IMR-90 (cell line): ENCODE measurements around the gene SSC4D. TPM values are rescaled to one million over a fixed set of nuclear protein-coding genes. Genes with fewer than 3 reads are reported as not detected.

ENCODE experiments used
- ATAC-seq: fragments of 200-7000 bp; cut with Tn5 transposase; 2 replicates; pipeline ENCODE4 v1.9.1; 2020; ENCODE audit warnings: low read depth, mild to moderate bottlenecking, moderate library complexity
- BruUV-seq: library from RNA; stranded (reverse); fragments of 400-500 nt; replicated peaks from 2 replicates; lab custom pipeline; 2021; lab: Mats Ljungman, UMichigan
- CTCF ChIA-PET: fragments of 300-600 bp; formaldehyde crosslinking; extraction: SDS; loops from one replicate; lab custom pipeline; 2021; ENCODE audit warnings: antibody characterized with exemption; lab: Yijun Ruan, JAX
- POLR2A ChIA-PET: fragments of 300-600 bp; sonication (Branson Sonifier 250); formaldehyde crosslinking; loops from one replicate; lab custom pipeline; 2022; ENCODE audit warnings: antibody characterized with exemption; ENCODE audit not compliant: unreplicated experiment; lab: Charles Lee
- DNase-seq: peaks from one replicate; pipeline ENCODE4 v3.0.0; 2013
- H2AFZ ChIP-seq: replicated peaks from 2 replicates; pipeline ENCODE3; 2013; ENCODE audit warnings: low read length, mild to moderate bottlenecking; ENCODE audit not compliant: poor library complexity
- H2AK5ac ChIP-seq: 2 replicates; pipeline ENCODE4 v1.6.1; 2013; ENCODE audit warnings: low read depth, low read length, inconsistent platforms
- H2AK9ac ChIP-seq: replicated peaks from 2 replicates; pipeline ENCODE3; 2013; ENCODE audit warnings: mild to moderate bottlenecking, low read depth, low read length, moderate library complexity; ENCODE audit not compliant: poor library complexity
- H2BK120ac ChIP-seq: 2 replicates; pipeline ENCODE4 v1.6.1; 2013; ENCODE audit warnings: low read depth, low read length, inconsistent platforms
- H2BK15ac ChIP-seq: 3 replicates; pipeline ENCODE4 v1.6.1; 2013; ENCODE audit warnings: low read depth, low read length, inconsistent platforms
- H2BK20ac ChIP-seq: 2 replicates; pipeline ENCODE4 v1.6.1; 2013; ENCODE audit warnings: low read depth, mild to moderate bottlenecking, inconsistent platforms, low read length, moderate library complexity
- H2BK5ac ChIP-seq: 2 replicates; pipeline ENCODE4 v1.6.1; 2013; ENCODE audit warnings: mild to moderate bottlenecking, low read depth, low read length, inconsistent platforms; ENCODE audit not compliant: poor library complexity, severe bottlenecking
- H3K14ac ChIP-seq: replicated peaks from 2 replicates; pipeline ENCODE4 v1.6.1; 2013; ENCODE audit warnings: low read depth, low read length, inconsistent platforms
- H3K18ac ChIP-seq: 2 replicates; pipeline ENCODE4 v1.6.1; 2013; ENCODE audit warnings: low read depth, low read length, control low read depth
- H3K23ac ChIP-seq: 2 replicates; pipeline ENCODE4 v1.6.1; 2013; ENCODE audit warnings: low read depth, low read length, inconsistent platforms
- H3K27ac ChIP-seq: 2 replicates; pipeline ENCODE4 v1.5.1; 2013; ENCODE audit warnings: mild to moderate bottlenecking, control low read depth, low read length; ENCODE audit not compliant: insufficient read depth
- H3K27me3 ChIP-seq: 2 replicates; pipeline ENCODE4 v1.6.1; 2013; ENCODE audit warnings: low read length; ENCODE audit not compliant: control insufficient read depth, insufficient read depth
- H3K36me3 ChIP-seq: 2 replicates; pipeline ENCODE4 v1.6.1; 2013; ENCODE audit warnings: low read length, mixed read lengths; ENCODE audit not compliant: control insufficient read depth, insufficient read depth
- H3K4ac ChIP-seq: 2 replicates; pipeline ENCODE4 v1.6.1; 2013; ENCODE audit warnings: low read depth, low read length, inconsistent platforms
- H3K4me1 ChIP-seq: 2 replicates; pipeline ENCODE4 v1.6.1; 2013; ENCODE audit warnings: low read length, mixed read lengths; ENCODE audit not compliant: control insufficient read depth, insufficient read depth
- H3K4me2 ChIP-seq: 2 replicates; pipeline ENCODE4 v1.6.1; 2013; ENCODE audit warnings: low read depth, mild to moderate bottlenecking, control low read depth, low read length, moderate library complexity
- H3K4me3 ChIP-seq: 2 replicates; pipeline ENCODE4 v1.5.1; 2013; ENCODE audit warnings: low read depth, mild to moderate bottlenecking, control low read depth, low read length, moderate library complexity; ENCODE audit not compliant: insufficient read depth
- H3K56ac ChIP-seq: 2 replicates; pipeline ENCODE4 v1.6.1; 2013; ENCODE audit warnings: low read length, inconsistent platforms; ENCODE audit not compliant: insufficient read depth; ENCODE audit errors: extremely low read depth
- H3K79me1 ChIP-seq, 2 experiments: 2 replicates each; pipeline ENCODE4 v1.6.1; 2013; ENCODE audit warnings: low read length in 2 of 2, inconsistent platforms in 1 of 2, low read depth in 1 of 2
- H3K9ac ChIP-seq: 2 replicates; pipeline ENCODE4 v1.6.1; 2013; ENCODE audit warnings: low read depth, low read length, control low read depth
- H3K9me1 ChIP-seq: 2 replicates; pipeline ENCODE4 v1.6.1; 2013; ENCODE audit warnings: low read length, inconsistent platforms; ENCODE audit not compliant: insufficient read depth
- H3K9me3 ChIP-seq: 2 replicates; pipeline ENCODE4 v1.6.1; 2013; ENCODE audit warnings: low read length; ENCODE audit not compliant: control insufficient read depth, insufficient read depth
- H4K20me1 ChIP-seq: 2 replicates; pipeline ENCODE4 v1.6.1; 2013; ENCODE audit warnings: low read length, inconsistent platforms; ENCODE audit not compliant: insufficient read depth
- H4K5ac ChIP-seq: 2 replicates; pipeline ENCODE4 v1.6.1; 2013; ENCODE audit warnings: mild to moderate bottlenecking, low read depth, low read length, control low read depth
- H4K8ac ChIP-seq, 2 experiments: 2 replicates each; pipeline ENCODE4 v1.6.1; 2013; ENCODE audit warnings: low read depth in 2 of 2, low read length in 2 of 2, control low read depth in 1 of 2, inconsistent platforms in 1 of 2
- H4K91ac ChIP-seq: 2 replicates; pipeline ENCODE4 v1.6.1; 2013; ENCODE audit warnings: low read depth, low read length, inconsistent platforms; ENCODE audit not compliant: insufficient read depth
- BHLHE40 ChIP-seq: fragments of 150-350 bp; IDR thresholded peaks from 2 replicates; pipeline ENCODE4 v1.6.1; 2016; ENCODE audit warnings: mild to moderate bottlenecking, low read depth, low read length
- CEBPB ChIP-seq: IDR thresholded peaks from 2 replicates; pipeline ENCODE4 v1.6.1; 2012; ENCODE audit warnings: low read depth, low read length, improper control_type of control experiment
- CHD1 ChIP-seq: IDR thresholded peaks from 2 replicates; pipeline ENCODE4 v1.6.1; 2012; ENCODE audit warnings: low read depth, low read length, improper control_type of control experiment
- MAFK ChIP-seq: IDR thresholded peaks from 2 replicates; pipeline ENCODE4 v1.6.1; 2012; ENCODE audit warnings: low read depth, low read length, improper control_type of control experiment
- MAZ ChIP-seq: IDR thresholded peaks from 2 replicates; pipeline ENCODE4 v1.6.1; 2012; ENCODE audit warnings: low read depth, mild to moderate bottlenecking, low read length, improper control_type of control experiment, moderate library complexity, borderline replicate concordance
- MXI1 ChIP-seq: IDR thresholded peaks from 2 replicates; pipeline ENCODE4 v1.6.1; 2012; ENCODE audit warnings: low read depth, mild to moderate bottlenecking, low read length, moderate library complexity, borderline replicate concordance
- NFE2L2 ChIP-seq: fragments of 150-350 bp; IDR thresholded peaks from 2 replicates; pipeline ENCODE4 v1.6.1; 2016; ENCODE audit warnings: low read depth, mild to moderate bottlenecking, low read length
- POLR2A ChIP-seq: IDR thresholded peaks from 2 replicates; pipeline ENCODE4 v1.6.1; 2012; ENCODE audit warnings: mild to moderate bottlenecking, low read depth, low read length
- RCOR1 ChIP-seq: IDR thresholded peaks from 2 replicates; pipeline ENCODE4 v1.6.1; 2012; ENCODE audit warnings: mild to moderate bottlenecking, low read length, improper control_type of control experiment; ENCODE audit not compliant: insufficient replicate concordance
- RFX5 ChIP-seq: IDR thresholded peaks from 2 replicates; pipeline ENCODE4 v1.8.0; 2012; ENCODE audit warnings: low read depth, mild to moderate bottlenecking, low read length, moderate library complexity
- SMC3 ChIP-seq: fragments of 150-350 bp; IDR thresholded peaks from 2 replicates; pipeline ENCODE4 v1.6.1; 2016; ENCODE audit warnings: low read depth, mild to moderate bottlenecking, antibody characterized with exemption, low read length, moderate library complexity
- WGBS, 2 experiments: methylation state at CpG; one replicate each; pipeline versions ENCODE4 v1.1.5 to v1.1.7; 2013; ENCODE audit warnings: missing lambda C conversion rate in 2 of 2; ENCODE audit not compliant: insufficient read length in 1 of 2; ENCODE audit errors: extremely low coverage in 2 of 2; 5-methylcytosine and 5-hydroxymethylcytosine counted together
- dilution Hi-C: fragments of 300-500 bp; cut with HindIII; formaldehyde crosslinking; loops from one replicate; pipeline ENCODE4 v1.14.3; 2018; ENCODE audit warnings: low sequenced_read_pairs; ENCODE audit not compliant: unreplicated experiment
- in situ Hi-C: fragments of 300-500 bp; cut with MboI; formaldehyde crosslinking; loops from 3 replicates; pipeline ENCODE4 v1.14.3; 2019; ENCODE audit warnings: low sequenced_read_pairs, inconsistent platforms, mixed read lengths
- intact Hi-C: fragments of 100-400 bp; cut with micrococcal nuclease; formaldehyde crosslinking; loops from 2 replicates; pipeline ENCODE4 v1.10.0; 2022
- polyA plus RNA-seq, 3 experiments: library from polyadenylated mRNA; depleted of rRNA; stranded (reverse); fragments of >200 nt; gene quantifications; 2 replicates each; pipeline ENCODE4 v1.2.3, GENCODE V29; 2012; ENCODE audit warnings: low replicate concordance in 1 of 3
- total RNA-seq: library from RNA; depleted of rRNA; stranded (reverse); fragments of >200 nt; gene quantifications from 2 replicates; pipeline ENCODE4 v1.2.3, GENCODE V29; 2012
- TF ChIP-seq, protein P1 (sequence below): fragments of 150-350 bp; IDR thresholded peaks from 2 replicates; pipeline ENCODE4 v1.6.1; 2016; ENCODE audit warnings: low read depth, mild to moderate bottlenecking, low read length, moderate library complexity, borderline replicate concordance
- TF ChIP-seq, protein P2 (sequence below): conservative IDR thresholded peaks from 2 replicates; pipeline ENCODE4 v1.5.1; 2012; ENCODE audit warnings: mild to moderate bottlenecking, low read depth, low read length, improper control_type of control experiment

SSC4D gene
- total and polyA plus RNA-seq, 2 of the 4 experiments (the other 2 are of a cell fraction): 0.36 to 0.70 TPM

DNA sequence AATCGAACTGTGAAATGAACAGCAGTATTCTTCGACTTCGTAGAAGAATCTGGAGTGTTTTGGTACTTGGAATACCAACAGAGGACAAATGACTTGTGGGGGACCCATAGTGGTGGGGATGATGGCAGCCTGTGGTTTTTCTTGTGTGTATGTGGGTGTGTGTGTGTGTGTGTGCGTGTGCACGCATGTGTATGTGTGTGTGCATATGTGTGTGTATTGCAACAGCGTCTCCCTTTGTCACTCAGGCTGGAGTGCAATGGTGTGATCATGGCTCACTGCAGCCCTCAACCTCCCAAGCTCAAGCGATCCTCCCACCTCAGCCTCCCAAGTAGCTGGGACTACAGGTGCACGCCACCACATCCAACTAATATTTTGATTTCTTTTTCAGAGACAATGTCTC lies 41.3 kb downstream of the SSC4D start:
- Histone ChIP-seq H3K4me1 (peaks cover 8% of the 10 kb centered on the region), H3K9ac (no peak overlapping the region), H2BK120ac (no peak overlapping the region), H3K4me2 (no peak overlapping the region), H3K36me3 (no peaks in the 10 kb centered on the region), H2BK15ac (no peak overlapping the region), H3K4ac (no peak overlapping the region), H2AFZ (no peak overlapping the region), H3K14ac (no peak overlapping the region), H4K5ac (no peak overlapping the region), H4K8ac (no peak overlapping the region), H2BK20ac (no peak overlapping the region), H2AK9ac (no peak overlapping the region), H3K27me3 (no peaks in the 10 kb centered on the region), H2BK5ac (no peak overlapping the region), H3K23ac (no peak overlapping the region), H3K27ac (no peak overlapping the region), H3K4me3 (no peak overlapping the region), H3K18ac (no peak overlapping the region), H4K20me1 (no peaks in the 10 kb centered on the region), H2AK5ac (no peak overlapping the region), H3K9me3 (no peaks in the 10 kb centered on the region), H3K9me1 (peaks cover 7% of the 10 kb centered on the region), H4K91ac (no peak overlapping the region), H3K56ac (no peak overlapping the region), H3K79me1 (peaks cover 0 to 3% of the 10 kb centered on the region in 2 experiments; a peak in 1 of 4 replicates)
- BruUV-seq: no TSS peak
- DNase-seq (no peak), ATAC-seq (no peak)
- in situ Hi-C loops (no loop called here), dilution Hi-C loops (no loop called here), intact Hi-C loops (no loop called here)
- CTCF ChIA-PET: no interaction called here
- TF ChIP-seq SMC3: no peak
- TF ChIP-seq BHLHE40: no peak
- TF ChIP-seq, protein P1, sequence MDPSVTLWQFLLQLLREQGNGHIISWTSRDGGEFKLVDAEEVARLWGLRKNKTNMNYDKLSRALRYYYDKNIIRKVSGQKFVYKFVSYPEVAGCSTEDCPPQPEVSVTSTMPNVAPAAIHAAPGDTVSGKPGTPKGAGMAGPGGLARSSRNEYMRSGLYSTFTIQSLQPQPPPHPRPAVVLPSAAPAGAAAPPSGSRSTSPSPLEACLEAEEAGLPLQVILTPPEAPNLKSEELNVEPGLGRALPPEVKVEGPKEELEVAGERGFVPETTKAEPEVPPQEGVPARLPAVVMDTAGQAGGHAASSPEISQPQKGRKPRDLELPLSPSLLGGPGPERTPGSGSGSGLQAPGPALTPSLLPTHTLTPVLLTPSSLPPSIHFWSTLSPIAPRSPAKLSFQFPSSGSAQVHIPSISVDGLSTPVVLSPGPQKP: no peak
- no peak for TF ChIP-seq CEBPB
- no peak for TF ChIP-seq MAFK
- no peak for TF ChIP-seq MXI1
- TF ChIP-seq RCOR1: no peak
- no peak for TF ChIP-seq NFE2L2
- no peak for TF ChIP-seq CHD1
- TF ChIP-seq POLR2A: no peak
- no peak for TF ChIP-seq RFX5
- TF ChIP-seq MAZ: no peak
- TF ChIP-seq, protein P2, sequence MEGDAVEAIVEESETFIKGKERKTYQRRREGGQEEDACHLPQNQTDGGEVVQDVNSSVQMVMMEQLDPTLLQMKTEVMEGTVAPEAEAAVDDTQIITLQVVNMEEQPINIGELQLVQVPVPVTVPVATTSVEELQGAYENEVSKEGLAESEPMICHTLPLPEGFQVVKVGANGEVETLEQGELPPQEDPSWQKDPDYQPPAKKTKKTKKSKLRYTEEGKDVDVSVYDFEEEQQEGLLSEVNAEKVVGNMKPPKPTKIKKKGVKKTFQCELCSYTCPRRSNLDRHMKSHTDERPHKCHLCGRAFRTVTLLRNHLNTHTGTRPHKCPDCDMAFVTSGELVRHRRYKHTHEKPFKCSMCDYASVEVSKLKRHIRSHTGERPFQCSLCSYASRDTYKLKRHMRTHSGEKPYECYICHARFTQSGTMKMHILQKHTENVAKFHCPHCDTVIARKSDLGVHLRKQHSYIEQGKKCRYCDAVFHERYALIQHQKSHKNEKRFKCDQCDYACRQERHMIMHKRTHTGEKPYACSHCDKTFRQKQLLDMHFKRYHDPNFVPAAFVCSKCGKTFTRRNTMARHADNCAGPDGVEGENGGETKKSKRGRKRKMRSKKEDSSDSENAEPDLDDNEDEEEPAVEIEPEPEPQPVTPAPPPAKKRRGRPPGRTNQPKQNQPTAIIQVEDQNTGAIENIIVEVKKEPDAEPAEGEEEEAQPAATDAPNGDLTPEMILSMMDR: no peak
- WGBS, 2 experiments: 100% methylated on average over 1 of the region's 8 CpGs; no CpG with 5 or more reads in 1 of the 2 experiments
- POLR2A ChIA-PET: no interaction called here
